ACHN (cell line): ENCODE measurements around the gene CDYL2.
"Not testable (repeated sequence)": the region's sequence is repeated elsewhere in the genome, so short reads cannot be mapped to it uniquely, and the experiment has no call there.

Experiments used
- DNase-seq: peaks from one replicate; pipeline ENCODE4 v3.0.0-alpha.2; 2015
- in situ Hi-C: cut with HindIII; loops from 2 replicates; pipeline ENCODE4 v1.10.0; 2017; ENCODE audit warnings: low sequenced_read_pairs, low pct_ligation_motif_present, low pct_unique_long_range_greater_than_20kb

Gene CDYL2

GRCh38 chr16:80775450-80775849, 28.9 kb downstream of the CDYL2 start:
- in situ Hi-C loops: no loop called here

DNA sequence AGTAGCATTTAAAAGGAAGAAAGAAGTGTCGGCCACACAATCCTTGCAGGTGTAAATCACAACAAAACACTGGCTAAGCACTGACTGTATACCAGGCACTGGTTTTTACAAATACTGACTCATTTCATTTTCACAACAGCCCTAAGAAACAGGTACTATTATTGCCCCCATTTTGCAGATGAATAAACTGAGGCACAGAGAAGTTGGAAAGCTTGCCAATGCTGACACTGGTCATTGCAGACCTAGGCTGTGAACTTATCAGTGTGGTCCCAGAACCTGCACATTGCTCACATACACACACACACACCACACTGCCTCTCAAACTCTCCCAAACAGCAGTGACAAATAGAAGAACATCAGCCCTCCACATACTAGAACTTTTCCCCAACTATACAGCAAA, 37.6 kb downstream of the CDYL2 start:
- in situ Hi-C loops: no loop called here
- DNase-seq: no peak

More at GRCh38 chr16:80775450-80775849, 28.9 kb downstream of the CDYL2 start:
- no peak for DNase-seq

- peak; percentile 70 for DNase-seq
- in situ Hi-C loops: no loop called here
These were observed 44.8 kb downstream of the CDYL2 start for GRCh38 chr16:80759419-80760162.

GRCh38 chr16:80754476-80754875, 49.9 kb downstream of the CDYL2 start:
- in situ Hi-C loops: no loop called here
- DNase-seq: no peak

DNA sequence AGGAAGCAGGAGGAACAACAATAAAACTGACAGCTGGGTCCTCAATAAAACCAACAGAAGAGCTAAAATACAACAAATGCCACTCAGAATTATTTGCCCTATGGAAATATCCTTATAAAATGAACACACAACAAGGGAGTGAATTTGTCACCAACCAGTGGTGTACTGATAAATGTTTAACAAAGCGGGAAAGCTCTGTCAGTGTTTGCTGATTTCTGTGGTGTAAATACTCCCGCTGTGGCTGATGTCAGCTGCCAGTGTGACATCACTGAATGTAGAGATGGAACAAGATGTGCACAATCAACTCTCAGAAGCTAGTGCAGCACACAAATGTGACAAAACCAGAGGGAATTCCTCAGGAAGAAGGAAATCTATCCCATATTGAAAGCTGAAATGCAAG, 51.9 kb downstream of the CDYL2 start:
- in situ Hi-C loops: no loop called here

DNA sequence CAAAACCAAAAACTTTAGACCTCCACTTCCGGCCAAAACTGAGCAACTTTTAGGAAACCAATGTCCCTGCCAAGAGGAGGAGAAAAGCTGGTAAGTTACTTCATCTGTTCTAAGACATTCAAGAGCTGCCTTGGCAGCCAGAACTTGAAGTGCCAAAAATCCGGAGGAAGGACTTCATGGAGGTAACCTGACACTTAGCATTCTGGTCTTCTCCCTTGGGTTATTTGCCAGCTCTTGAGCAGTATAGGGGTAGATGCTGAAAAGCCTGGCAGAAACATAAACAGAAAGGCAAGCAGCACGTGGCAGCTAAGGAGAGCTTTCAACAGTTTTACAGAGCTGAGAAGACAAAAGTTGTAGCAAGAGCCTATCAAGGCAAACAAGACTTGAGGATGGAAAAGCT, 53.2 kb downstream of the CDYL2 start:
- in situ Hi-C loops: no loop called here
- no peak for DNase-seq

More for the DNA sequence above, 51.9 kb downstream of the CDYL2 start:
- DNase-seq: no peak

DNA sequence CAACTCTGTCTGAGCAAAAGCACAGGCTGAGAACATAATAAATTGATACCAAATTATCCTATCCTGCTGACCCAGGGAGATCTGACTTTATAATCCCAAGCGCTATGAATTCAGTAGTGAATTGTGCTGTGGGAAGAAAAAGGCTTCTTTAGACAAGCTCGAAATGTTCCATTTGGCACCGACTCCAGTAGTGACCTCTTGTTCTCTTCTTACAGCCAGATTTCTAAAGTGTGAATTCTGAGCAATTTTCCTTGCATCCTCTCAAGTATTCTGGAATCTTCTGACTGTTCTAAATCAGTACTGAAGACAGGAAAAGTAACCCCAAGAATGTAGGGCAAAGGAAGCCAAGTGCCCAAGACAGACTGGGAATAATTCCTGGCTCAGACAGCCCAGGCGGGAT, 58.2 kb downstream of the CDYL2 start:
- in situ Hi-C loops: no loop called here
- no peak for DNase-seq

- in situ Hi-C loops: no loop called here
- DNase-seq: no peak
These were observed 59.5 kb downstream of the CDYL2 start for GRCh38 chr16:80744856-80745255.

- in situ Hi-C loops: no loop called here
- no peak for DNase-seq
These were observed 60.6 kb downstream of the CDYL2 start for GRCh38 chr16:80743772-80744171.

DNA sequence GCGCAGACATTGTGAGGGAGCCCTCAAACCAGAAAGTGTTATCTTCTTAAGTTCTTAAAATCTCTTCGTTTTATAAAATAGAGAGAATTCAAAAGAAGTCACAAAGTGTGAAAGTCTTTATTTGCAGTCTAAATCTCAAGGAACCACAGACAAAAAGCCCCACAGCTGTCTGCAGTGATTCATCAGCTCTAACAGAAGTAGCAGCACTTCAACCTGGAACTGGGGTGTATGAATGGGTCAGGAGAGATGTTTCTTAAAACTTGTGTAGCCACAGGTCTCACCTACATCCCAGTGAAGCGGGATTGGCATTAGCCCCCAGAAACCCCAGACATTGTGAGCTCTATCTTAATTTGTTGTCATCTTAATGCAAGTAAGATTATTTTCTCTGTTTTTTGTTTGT, 61.1 kb downstream of the CDYL2 start:
- in situ Hi-C loops: no loop called here
- no peak for DNase-seq

DNA sequence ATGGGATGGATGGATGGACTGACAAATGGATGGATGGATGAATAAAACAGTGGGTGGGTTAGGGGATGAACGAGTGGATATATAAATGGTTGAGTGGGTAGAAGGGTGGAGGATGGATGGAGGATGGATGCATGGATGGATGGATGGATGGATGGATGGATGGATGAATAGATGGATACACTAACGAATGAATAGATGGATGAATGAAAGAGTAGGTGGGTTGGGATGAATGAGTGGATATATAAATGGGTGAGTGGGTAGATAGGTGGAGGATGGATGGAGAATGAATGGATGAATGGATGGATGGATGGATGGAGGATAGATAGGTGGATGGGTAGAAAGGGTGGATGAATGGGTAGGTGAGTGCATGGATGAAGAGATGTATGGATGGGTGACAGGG, 62.1 kb downstream of the CDYL2 start:
- in situ Hi-C loops: no loop called here
- DNase-seq: no peak

DNA sequence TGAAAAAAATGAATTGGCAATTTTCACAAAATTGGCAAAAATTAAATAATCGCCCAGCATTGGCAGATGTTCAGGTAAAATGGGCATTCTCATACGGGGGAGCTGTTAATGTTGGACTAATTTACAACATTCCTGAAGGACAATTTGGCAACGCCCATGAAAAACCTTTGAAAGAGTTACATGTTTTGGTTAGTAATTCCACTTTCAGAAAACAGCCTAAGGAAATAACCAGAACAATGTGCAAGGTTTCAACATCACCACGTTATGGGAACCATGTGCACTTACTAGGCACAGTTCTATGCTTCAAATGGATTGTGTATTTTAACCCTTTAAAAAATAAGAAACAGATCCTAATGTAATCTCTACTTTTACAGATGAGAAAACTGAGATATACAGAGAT, 62.7 kb downstream of the CDYL2 start:
- in situ Hi-C loops: no loop called here

DNA sequence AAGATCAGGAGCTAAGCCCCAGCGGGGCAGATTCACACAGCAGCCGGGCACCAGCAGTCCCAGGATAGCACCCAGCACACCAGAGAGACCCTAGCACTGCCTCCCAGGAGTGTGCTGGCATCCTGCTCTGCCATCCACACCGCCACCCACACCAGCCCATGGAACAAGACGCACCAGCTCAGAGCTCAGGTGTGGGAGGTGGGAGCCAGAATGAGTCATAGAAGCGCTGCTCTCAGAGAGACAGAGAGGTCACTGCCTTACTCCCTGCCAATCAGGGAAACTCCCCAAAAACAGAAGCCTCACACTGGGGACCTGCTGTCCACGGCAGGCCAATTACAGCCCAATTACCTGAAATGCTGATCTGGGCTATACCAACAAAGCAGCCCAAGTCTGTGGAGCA, 64.9 kb downstream of the CDYL2 start:
- no peak for DNase-seq
- in situ Hi-C loops: no loop called here

More for the DNA sequence above, 62.7 kb downstream of the CDYL2 start:
- DNase-seq: no peak

GRCh38 chr16:80738521-80738920, 65.9 kb downstream of the CDYL2 start:
- in situ Hi-C loops: no loop called here
- DNase-seq: no peak

- in situ Hi-C loops: no loop called here
- no peak for DNase-seq
These were observed 68.6 kb downstream of the CDYL2 start for GRCh38 chr16:80735846-80736245.

- no peak for DNase-seq
- in situ Hi-C loops: no loop called here
These were observed 71.0 kb downstream of the CDYL2 start for GRCh38 chr16:80733407-80733806.

- in situ Hi-C loops: no loop called here
These were observed 72.5 kb downstream of the CDYL2 start for GRCh38 chr16:80731915-80732314.

DNA sequence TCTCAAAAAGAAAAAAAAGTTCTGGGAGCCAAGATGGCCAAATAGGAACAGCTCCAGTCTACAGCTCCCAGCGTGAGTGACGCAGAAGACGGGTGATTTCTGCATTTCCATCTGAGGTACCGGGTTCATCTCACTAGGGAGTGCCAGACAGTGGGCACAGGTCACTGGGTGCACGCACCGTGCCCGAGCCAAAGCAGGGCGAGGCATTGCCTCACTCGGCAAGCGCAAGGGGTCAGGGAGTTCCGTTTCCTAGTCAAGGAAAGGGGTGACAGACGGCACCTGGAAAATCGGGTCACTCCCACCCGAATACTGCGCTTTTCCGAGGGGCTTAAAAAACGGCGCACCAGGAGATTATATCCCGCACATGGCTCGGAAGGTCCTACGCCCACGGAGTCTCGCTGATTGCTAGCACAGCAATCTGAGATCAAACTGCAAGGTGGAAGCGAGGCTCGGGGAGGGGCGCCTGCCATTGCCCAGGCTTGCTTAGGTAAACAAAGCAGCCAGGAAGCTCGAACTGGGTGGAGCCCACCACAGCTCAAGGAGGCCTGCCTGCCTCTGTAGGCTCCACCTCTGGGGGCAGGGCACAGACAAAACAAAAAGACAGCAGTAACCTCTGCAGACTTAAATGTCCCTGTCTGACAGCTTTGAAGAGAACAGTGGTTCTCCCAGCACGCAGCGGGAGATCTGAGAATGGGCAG, 77.2 kb downstream of the CDYL2 start:
- in situ Hi-C loops, DNase-seq: not testable (repeated sequence)

More at GRCh38 chr16:80731915-80732314, 72.5 kb downstream of the CDYL2 start:
- DNase-seq: no peak

DNA sequence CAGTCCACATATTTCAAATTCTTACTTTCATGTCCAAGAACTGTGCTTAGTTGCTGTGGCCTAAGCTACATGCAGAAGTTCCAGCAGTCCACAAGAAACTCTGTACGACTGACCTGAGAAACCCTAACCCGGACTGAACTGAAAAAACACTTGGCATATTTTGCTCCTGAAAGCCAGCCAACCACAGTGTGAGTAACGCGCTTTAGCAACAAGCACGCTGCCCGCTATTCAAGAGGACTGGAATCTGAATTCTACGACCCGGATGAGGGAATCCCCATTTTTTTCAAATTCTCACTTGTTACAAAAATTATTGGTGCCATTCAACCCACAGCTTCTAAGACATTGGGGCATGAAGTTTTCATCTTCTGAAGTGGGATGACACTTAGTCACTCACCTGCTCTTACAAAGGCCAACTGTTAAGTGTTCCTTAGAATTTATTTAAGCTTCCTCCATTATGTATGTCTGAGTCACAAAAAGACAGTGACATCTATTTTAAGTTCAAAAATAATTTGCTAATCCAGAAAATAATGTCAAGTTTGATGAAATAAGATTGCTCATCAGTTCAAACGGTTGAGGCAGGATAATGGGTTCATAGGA, 78.7 kb downstream of the CDYL2 start:
- in situ Hi-C loops: no loop called here
- peak; percentile 59 for DNase-seq

- in situ Hi-C loops: no loop called here
- DNase-seq: no peak
These were observed 80.4 kb downstream of the CDYL2 start for GRCh38 chr16:80723981-80724380.
